GM15510 (cell line): ENCODE measurements around the gene MFF.

Source experiments
- POLR2A ChIP-seq: IDR thresholded peaks from 3 replicates; pipeline ENCODE4 v1.6.1; 2011; ENCODE audit warnings: borderline replicate concordance; ENCODE audit not compliant: insufficient read length; ENCODE audit errors: extremely low read depth

MFF gene

GRCh38 chr2:227324995-227325838 is at the start of gene MFF:
TSS of gene MFF (plus strand) at chr2:227325251. CDS start at chr2:227330666, 5,415 bp downstream.
- TF ChIP-seq POLR2A: peak; percentile 68

GRCh38 chr2:227280895-227281294 is 44.2 kb upstream of the MFF start:
- no peak for TF ChIP-seq POLR2A

- no peak for TF ChIP-seq POLR2A
Observed at GRCh38 chr2:227285741-227286236, 39.3 kb upstream of the MFF start.

- no peak for TF ChIP-seq POLR2A
Observed at GRCh38 chr2:227287771-227288170, 37.3 kb upstream of the MFF start.

GRCh38 chr2:227292314-227292713 is 32.7 kb upstream of the MFF start:
- no peak for TF ChIP-seq POLR2A

- TF ChIP-seq POLR2A: no peak
Observed at GRCh38 chr2:227293531-227293930, 31.5 kb upstream of the MFF start.

- no peak for TF ChIP-seq POLR2A
Observed at GRCh38 chr2:227295806-227296205, 29.2 kb upstream of the MFF start.

- no peak for TF ChIP-seq POLR2A
Observed at GRCh38 chr2:227296671-227297405, 28.2 kb upstream of the MFF start.

- TF ChIP-seq POLR2A: no peak
Observed at GRCh38 chr2:227301523-227301922, 23.5 kb upstream of the MFF start.

- TF ChIP-seq POLR2A: no peak
Observed at GRCh38 chr2:227308784-227309183, 16.3 kb upstream of the MFF start.

- TF ChIP-seq POLR2A: no peak
Observed at GRCh38 chr2:227310756-227311110, 14.3 kb upstream of the MFF start.

GRCh38 chr2:227311861-227312506 is 13.1 kb upstream of the MFF start:
- no peak for TF ChIP-seq POLR2A

GRCh38 chr2:227312579-227312978 is 12.5 kb upstream of the MFF start:
- no peak for TF ChIP-seq POLR2A

- no peak for TF ChIP-seq POLR2A
Observed at GRCh38 chr2:227313310-227313709, 11.7 kb upstream of the MFF start.

GRCh38 chr2:227317834-227318233 is 7.2 kb upstream of the MFF start:
- no peak for TF ChIP-seq POLR2A
